MM.1S (cell line): Measurements from ENCODE around the gene MED13L.

Experiments
- DNase-seq: peaks from one replicate; pipeline ENCODE4 v3.0.0-alpha.2; 2015
- H2AFZ ChIP-seq: fragments of 300-600 bp; sonication (generic); 2 replicates; pipeline ENCODE4 v1.6.0; 2016; ENCODE audit warnings: antibody characterized with exemption, low read length
- H3F3A ChIP-seq: fragments of 300-600 bp; sonication (generic); 2 replicates; pipeline ENCODE4 v1.6.1; 2016; ENCODE audit warnings: mild to moderate bottlenecking, antibody characterized with exemption, low read length, moderate library complexity, mixed read lengths; ENCODE audit not compliant: insufficient read depth
- H3K27ac ChIP-seq: fragments of 300-600 bp; sonication (generic); 2 replicates; pipeline ENCODE4 v1.5.1; 2016; ENCODE audit warnings: mild to moderate bottlenecking, low read length
- H3K27me3 ChIP-seq: fragments of 300-600 bp; sonication (generic); replicated peaks from 2 replicates; pipeline ENCODE4 v1.6.0; 2016; ENCODE audit warnings: low read length; ENCODE audit not compliant: insufficient read depth
- H3K36me3 ChIP-seq: fragments of 300-600 bp; sonication (generic); replicated peaks from 2 replicates; pipeline ENCODE4 v1.6.1; 2016; ENCODE audit warnings: mild to moderate bottlenecking, low read length, mixed read lengths; ENCODE audit not compliant: insufficient read depth
- H3K4me1 ChIP-seq: fragments of 300-600 bp; sonication (generic); 2 replicates; pipeline ENCODE4 v1.6.1; 2016; ENCODE audit warnings: low read length, mixed read lengths
- H3K4me2 ChIP-seq: fragments of 300-600 bp; sonication (generic); 2 replicates; pipeline ENCODE4 v1.6.0; 2016; ENCODE audit warnings: low read depth, low read length
- H3K4me3 ChIP-seq: fragments of 300-600 bp; sonication (generic); 2 replicates; pipeline ENCODE4 v1.5.1; 2016; ENCODE audit warnings: low read length, mixed read lengths
- H3K79me2 ChIP-seq: fragments of 300-600 bp; sonication (generic); 2 replicates; pipeline ENCODE4 v1.6.1; 2016; ENCODE audit warnings: mixed run types, low read length, mixed read lengths
- H3K9ac ChIP-seq: fragments of 300-600 bp; sonication (generic); 2 replicates; pipeline ENCODE4 v1.6.1; 2016; ENCODE audit warnings: low read length, mixed read lengths
- H3K9me2 ChIP-seq: fragments of 300-600 bp; sonication (generic); replicated peaks from 2 replicates; pipeline ENCODE4 v1.6.1; 2016; ENCODE audit warnings: mild to moderate bottlenecking, low read length, mixed read lengths; ENCODE audit not compliant: insufficient read depth
- H3K9me3 ChIP-seq: fragments of 300-600 bp; sonication (generic); replicated peaks from 2 replicates; pipeline ENCODE4 v1.6.1; 2016; ENCODE audit warnings: mild to moderate bottlenecking, low read length, mixed read lengths; ENCODE audit not compliant: insufficient read depth
- H4K20me1 ChIP-seq: fragments of 300-600 bp; sonication (generic); 2 replicates; pipeline ENCODE4 v1.6.1; 2016; ENCODE audit warnings: mild to moderate bottlenecking, low read length, moderate library complexity, mixed read lengths; ENCODE audit not compliant: insufficient read depth
- EZH2 ChIP-seq: fragments of 300-600 bp; sonication (generic); optimal IDR thresholded peaks from 2 replicates; pipeline ENCODE3; 2017; ENCODE audit warnings: low read depth, mild to moderate bottlenecking, antibody characterized with exemption, low read length, mixed read lengths
- EZH2phosphoT487 ChIP-seq: fragments of 300-600 bp; sonication (generic); IDR thresholded peaks from 2 replicates; pipeline ENCODE4 v1.6.1; 2018; ENCODE audit warnings: antibody characterized with exemption, low read length
- TF ChIP-seq, protein P1 (sequence below): fragments of 300-600 bp; sonication (generic); IDR thresholded peaks from 2 replicates; pipeline ENCODE4 v1.5.1; 2016; ENCODE audit warnings: antibody characterized with exemption, low read length, mixed read lengths

The MED13L gene

DNA sequence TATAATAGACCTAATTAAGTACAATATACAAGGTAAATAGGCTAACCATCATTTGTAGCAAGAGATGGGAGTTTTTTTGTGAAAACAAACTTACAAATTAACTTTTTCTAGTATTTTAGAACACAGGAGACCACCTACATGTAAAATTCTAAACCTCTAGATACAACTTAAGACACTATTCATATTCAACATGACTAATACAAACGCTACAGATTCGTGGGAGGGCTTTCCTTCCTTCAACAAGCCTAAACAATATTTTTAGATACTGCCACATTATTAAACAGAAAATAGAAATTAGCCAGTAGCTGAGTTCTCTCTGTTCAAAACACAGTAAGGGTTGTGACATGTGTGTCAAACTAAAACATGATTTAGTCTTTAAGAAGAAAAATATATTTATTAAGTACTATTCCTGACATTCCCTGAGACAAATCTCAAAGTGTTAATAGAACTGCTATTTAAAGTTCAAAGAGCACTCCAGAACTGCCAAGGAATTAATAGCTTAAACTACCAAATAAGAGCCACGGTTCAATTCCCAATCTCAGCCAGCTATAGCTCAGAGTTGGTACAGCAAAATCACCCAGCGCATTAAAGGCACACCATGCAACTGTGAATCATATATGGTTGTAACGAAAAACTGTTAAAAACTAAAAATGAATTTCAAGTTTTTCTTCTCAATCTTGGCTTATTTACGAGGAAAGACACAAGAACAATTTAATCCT is 10.7 kb downstream of the MED13L start:
- TF ChIP-seq, protein P1, sequence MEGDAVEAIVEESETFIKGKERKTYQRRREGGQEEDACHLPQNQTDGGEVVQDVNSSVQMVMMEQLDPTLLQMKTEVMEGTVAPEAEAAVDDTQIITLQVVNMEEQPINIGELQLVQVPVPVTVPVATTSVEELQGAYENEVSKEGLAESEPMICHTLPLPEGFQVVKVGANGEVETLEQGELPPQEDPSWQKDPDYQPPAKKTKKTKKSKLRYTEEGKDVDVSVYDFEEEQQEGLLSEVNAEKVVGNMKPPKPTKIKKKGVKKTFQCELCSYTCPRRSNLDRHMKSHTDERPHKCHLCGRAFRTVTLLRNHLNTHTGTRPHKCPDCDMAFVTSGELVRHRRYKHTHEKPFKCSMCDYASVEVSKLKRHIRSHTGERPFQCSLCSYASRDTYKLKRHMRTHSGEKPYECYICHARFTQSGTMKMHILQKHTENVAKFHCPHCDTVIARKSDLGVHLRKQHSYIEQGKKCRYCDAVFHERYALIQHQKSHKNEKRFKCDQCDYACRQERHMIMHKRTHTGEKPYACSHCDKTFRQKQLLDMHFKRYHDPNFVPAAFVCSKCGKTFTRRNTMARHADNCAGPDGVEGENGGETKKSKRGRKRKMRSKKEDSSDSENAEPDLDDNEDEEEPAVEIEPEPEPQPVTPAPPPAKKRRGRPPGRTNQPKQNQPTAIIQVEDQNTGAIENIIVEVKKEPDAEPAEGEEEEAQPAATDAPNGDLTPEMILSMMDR = no peak
- TF ChIP-seq EZH2phosphoT487 (no peak), EZH2 (no peak)
- Histone ChIP-seq H3K27me3 (no peaks in the 10 kb centered on the region), H3K9ac (no peak overlapping the region), H3K4me1 (0 out of 2 replicates have a peak, but pooled peaks cover under 1% of the 10 kb centered on the region), H3F3A (no peaks in the 10 kb centered on the region), H2AFZ (no peak overlapping the region), H3K27ac (no peak overlapping the region), H3K9me2 (no peaks in the 10 kb centered on the region), H3K9me3 (no peaks in the 10 kb centered on the region), H3K79me2 (peaks cover 99% of the 10 kb centered on the region), H4K20me1 (peaks cover 61% of the 10 kb centered on the region), H3K36me3 (no peaks in the 10 kb centered on the region), H3K4me3 (no peak overlapping the region), H3K4me2 (no peak overlapping the region)
- no peak for DNase-seq

DNA sequence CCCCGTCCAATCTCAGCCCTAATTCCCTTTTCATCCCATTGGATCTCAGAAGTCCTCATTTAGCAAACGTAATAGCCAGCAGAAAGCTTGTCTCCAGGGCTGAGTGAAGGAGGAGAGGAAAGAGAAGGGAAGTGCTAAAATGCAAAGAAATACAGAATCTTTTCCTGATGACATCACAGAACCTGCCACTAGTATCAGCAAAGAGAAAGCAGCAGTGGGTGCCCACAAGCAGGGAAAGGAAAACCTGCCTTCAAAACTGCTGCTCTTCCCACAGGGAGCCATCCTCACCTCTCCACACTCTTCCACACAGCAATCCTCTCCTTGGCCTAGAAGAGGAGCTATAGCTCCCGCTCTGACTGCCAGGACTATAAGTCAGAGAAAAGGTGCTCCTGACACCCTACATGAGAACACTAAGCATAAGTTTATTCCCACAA is 11.3 kb downstream of the MED13L start:
- Histone ChIP-seq H2AFZ (no peak overlapping the region), H3K27me3 (no peaks in the 10 kb centered on the region), H3K9ac (no peak overlapping the region), H3K27ac (no peak overlapping the region), H3K4me2 (no peak overlapping the region), H3K4me1 (0 out of 2 replicates have a peak, but pooled peaks cover 4% of the 10 kb centered on the region), H3K4me3 (no peak overlapping the region), H3K79me2 (peaks cover 99% of the 10 kb centered on the region), H4K20me1 (peaks cover 64% of the 10 kb centered on the region), H3F3A (no peaks in the 10 kb centered on the region), H3K36me3 (no peaks in the 10 kb centered on the region), H3K9me3 (no peaks in the 10 kb centered on the region), H3K9me2 (no peaks in the 10 kb centered on the region)
- no peak for TF ChIP-seq EZH2phosphoT487
- no peak for TF ChIP-seq EZH2
- TF ChIP-seq, protein P1 = no peak
- no peak for DNase-seq

DNA sequence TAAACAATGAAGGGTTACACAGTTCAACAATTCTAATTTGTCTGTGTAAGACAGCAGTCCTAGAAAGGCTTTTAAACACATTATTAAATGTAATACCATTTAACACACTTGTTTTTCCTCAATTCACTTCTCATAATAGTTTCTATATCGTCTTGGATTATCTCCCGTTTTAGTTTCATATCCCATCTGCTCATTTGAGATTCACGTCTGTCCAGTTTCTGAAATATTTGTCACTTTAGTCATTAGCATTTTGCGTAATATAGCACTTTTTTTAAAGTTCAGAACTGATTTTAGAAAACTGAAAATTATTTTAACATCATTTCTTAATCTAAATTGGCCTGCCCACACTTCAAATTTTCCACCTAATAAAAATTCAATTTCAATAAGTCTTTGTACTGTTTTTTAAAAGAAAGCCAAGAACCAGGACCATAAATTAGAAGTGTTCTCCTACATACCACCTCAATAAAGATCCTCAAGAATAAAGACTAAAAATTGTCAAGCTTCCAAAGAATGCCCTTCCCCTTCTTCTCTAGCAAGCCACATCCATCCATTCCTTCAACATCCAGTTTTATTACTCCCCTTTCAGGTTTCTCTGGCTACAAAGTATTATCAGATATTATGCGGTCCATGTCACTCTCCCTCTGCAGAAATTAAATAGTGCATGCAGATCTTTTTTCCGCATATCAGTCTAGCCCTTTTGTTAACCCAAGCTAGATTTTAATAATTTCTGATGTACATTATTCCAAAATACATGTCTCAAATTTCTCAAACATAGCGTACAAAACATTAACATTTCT is 11.9 kb downstream of the MED13L start:
- Histone ChIP-seq H3K9me3 (no peaks in the 10 kb centered on the region), H3K4me2 (no peak overlapping the region), H3K4me3 (no peak overlapping the region), H3K27me3 (no peaks in the 10 kb centered on the region), H3K4me1 (0 out of 2 replicates have a peak, but pooled peaks cover 4% of the 10 kb centered on the region), H3K9ac (no peak overlapping the region), H3F3A (no peaks in the 10 kb centered on the region), H2AFZ (no peak overlapping the region), H4K20me1 (peaks cover 69% of the 10 kb centered on the region), H3K36me3 (no peaks in the 10 kb centered on the region), H3K79me2 (peaks cover 99% of the 10 kb centered on the region), H3K9me2 (no peaks in the 10 kb centered on the region), H3K27ac (no peak overlapping the region)
- TF ChIP-seq, protein P1 = no peak
- TF ChIP-seq EZH2 = no peak
- TF ChIP-seq EZH2phosphoT487 = no peak
- no peak for DNase-seq
